GM23248 (cell line): Measurements from ENCODE around the gene EFHC2.

Experiments used
- EZH2 ChIP-seq: fragments of 200-600 bp; sonication (generic); IDR thresholded peaks from 2 replicates; pipeline ENCODE4 v1.6.1; 2018; ENCODE audit warnings: antibody characterized with exemption, mild to moderate bottlenecking; ENCODE audit not compliant: insufficient read depth, poor library complexity, severe bottlenecking
- EZH2phosphoT487 ChIP-seq: fragments of 200-600 bp; sonication (generic); IDR thresholded peaks from 2 replicates; pipeline ENCODE4 v1.6.1; 2018; ENCODE audit warnings: antibody characterized with exemption, moderate library complexity, mild to moderate bottlenecking, low read depth; ENCODE audit not compliant: insufficient read depth

- no peak for TF ChIP-seq EZH2
- TF ChIP-seq EZH2phosphoT487: no peak
Measured at GRCh38 chrX:44384688-44385338, 41.3 kb upstream of the EFHC2 start.
